NCI-H1105 treated with DMSO at 0.1 percent for 48 hours (cell line): ENCODE data around the gene TNNI3K.

Experiments used
- DNase-seq: peaks from one replicate; lab custom pipeline; 2025; lab: John Stamatoyannopoulos, UW

TNNI3K gene

GRCh38 chr1:74286414-74286813, 51.2 kb downstream of the TNNI3K start:
- DNase-seq = no peak

DNA sequence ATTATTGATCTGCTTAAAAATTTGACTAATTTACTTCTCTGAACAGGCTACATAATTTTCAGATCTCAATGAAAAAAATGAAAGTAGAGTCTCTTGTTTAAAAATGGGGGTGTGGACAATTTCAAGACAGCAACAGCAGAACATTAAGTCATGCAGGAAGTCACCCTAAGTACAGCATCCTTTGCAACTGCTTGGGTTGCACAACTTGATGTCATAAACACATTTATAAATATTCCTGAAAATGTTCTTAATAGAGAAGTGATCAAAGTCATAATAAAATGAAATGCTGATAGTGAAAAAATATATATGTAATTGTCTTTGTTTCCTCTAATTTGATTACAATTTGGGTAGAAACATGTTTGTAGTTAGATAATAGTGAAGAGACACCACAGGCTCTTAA, 79.3 kb downstream of the TNNI3K start:
- DNase-seq = no peak

DNA sequence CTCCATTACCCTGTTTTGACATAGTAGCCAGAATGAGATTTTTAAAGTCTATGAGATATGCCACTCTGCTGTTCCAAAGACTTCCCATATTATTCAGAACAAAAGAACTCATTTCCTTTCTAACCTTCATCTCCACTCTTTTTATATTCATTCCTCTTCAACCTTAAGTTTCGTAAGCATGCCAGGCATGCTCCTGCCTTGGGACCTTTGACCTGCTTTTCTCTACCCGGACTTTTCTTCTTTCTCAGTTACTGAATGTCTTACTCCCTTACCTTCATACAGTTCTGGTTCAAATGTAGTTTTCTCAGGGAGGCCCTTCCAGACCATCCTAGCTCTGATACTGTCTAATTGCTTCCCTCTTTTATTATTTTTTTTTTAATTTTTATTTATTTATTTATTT, 81.1 kb downstream of the TNNI3K start:
- DNase-seq = no peak

DNA sequence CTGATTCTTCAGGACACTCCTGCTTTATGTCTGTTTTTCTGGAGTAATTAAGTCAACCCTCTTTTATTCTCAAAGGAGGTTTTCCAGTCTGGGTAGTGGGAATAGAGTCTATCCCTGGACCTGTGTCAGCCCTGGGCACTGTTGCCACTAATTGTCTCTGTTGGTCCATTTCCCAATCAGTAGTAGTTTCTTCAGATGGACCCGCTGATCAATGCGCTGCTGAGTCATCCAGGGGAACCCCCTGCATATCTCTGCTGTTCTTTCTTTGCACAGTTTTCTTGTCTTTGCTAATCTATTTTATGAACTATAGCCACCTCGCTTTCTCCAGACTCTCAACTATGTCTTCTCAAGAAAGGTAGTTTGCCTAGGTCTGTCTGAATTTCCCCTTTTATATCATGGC, 82.5 kb downstream of the TNNI3K start:
- no peak for DNase-seq

GRCh38 chr1:74323937-74324473, 88.8 kb downstream of the TNNI3K start:
- DNase-seq = no peak

- no peak for DNase-seq
Observed at GRCh38 chr1:74324684-74325448, 89.7 kb downstream of the TNNI3K start.

DNA sequence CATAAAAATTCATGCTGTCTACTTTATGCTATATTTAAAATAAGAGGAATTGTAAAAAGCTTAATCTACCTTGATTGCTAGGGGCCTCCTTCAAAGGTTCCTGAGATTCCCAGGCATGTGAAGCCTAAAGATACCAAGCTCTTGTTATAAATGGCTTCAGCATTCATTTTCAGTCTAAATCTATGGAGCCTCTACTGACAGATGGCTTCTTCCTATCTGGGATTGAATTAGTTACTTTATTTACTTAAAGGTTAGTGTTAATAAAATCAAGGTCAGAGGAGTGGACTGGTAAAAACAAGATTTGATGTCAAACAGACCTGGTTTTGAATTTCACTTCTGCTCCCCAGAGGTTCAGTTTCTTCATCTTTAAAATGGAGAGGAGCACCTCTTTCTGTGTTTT, 93.7 kb downstream of the TNNI3K start:
- DNase-seq = no peak

- DNase-seq = peak; percentile 12
Observed at GRCh38 chr1:74333244-74333643, 98.1 kb downstream of the TNNI3K start.

- no peak for DNase-seq
Observed at GRCh38 chr1:74334147-74334546, 99.0 kb downstream of the TNNI3K start.

GRCh38 chr1:74340656-74341055, 105.5 kb downstream of the TNNI3K start:
- DNase-seq = no peak

- DNase-seq = no peak
Observed at GRCh38 chr1:74341702-74342339, 106.6 kb downstream of the TNNI3K start.

- peak; percentile 96 for DNase-seq
Observed at GRCh38 chr1:74343216-74343615, 108.0 kb downstream of the TNNI3K start.

GRCh38 chr1:74344387-74344786, 109.2 kb downstream of the TNNI3K start:
- no peak for DNase-seq

DNA sequence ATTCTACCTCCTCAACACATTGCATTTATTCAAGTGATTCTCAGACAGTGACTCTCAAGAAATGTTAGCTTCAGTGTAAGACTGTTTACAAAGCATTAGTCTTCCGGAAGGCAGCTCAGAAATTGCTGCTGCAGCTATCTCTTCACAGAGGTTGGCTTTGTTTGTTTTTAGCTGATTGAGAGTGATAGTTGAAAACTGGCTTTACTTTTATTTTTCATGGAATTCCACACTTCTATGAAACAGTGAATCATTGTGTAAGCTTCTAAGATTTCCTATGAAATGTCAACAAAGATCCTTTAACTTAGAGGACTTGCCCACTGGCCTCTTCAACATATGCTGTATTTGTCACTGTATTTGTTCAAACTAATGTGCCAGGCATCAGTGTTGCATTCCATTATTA, 121.3 kb downstream of the TNNI3K start:
- no peak for DNase-seq

- no peak for DNase-seq
Observed at GRCh38 chr1:74357150-74357549, 122.0 kb downstream of the TNNI3K start.

DNA sequence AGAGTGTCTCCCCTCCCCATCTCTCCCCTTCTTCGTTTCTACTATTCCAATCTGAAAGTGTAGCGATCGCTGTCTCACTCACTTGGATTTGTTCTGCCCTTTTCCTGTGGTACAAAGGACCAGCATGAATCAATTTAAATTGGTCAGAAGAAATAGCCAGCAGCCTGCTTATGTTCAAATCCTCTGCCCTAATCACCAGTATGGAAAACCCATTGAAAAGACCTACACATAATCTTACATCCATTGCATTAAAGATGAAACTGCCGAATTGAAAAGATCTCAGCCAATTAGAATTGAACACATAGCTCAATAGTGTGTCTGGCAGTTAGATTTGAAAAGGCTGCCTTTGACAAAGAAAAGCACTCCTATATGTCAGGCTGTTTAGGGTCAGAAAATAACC, 122.6 kb downstream of the TNNI3K start:
- peak; percentile 38 for DNase-seq

- DNase-seq = no peak
Observed at GRCh38 chr1:74362691-74363090, 127.5 kb downstream of the TNNI3K start.

- no peak for DNase-seq
Observed at GRCh38 chr1:74363220-74363619, 128.0 kb downstream of the TNNI3K start.

DNA sequence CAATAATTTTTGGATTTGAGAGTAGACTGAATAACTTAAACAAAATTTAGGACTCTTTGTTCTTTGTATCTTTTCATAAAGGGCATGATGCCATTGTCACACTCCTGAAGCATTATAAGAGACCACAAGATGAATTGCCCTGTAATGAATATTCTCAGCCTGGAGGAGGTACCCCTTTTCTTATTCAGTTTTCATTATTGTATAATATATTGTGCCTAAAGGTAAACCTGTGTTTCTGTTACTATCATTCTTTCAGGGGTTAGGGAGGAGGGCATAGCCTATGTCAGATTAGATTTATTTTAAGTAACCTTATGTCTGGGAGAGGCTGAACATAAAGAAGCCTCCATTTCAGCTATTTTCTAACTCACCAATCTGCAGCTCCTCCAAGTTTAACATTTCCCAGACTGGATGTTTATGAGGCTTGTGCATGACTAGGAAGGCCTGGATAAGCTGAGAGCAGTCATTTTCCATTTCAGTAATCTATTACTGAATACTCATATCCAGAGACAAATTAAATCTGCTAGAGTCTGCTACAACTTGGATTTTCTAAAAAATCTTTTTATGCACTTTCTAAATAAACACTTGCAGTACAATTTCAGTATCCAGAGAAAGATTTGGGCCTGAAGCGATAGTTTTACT, 132.1 kb downstream of the TNNI3K start:
- DNase-seq = no peak

DNA sequence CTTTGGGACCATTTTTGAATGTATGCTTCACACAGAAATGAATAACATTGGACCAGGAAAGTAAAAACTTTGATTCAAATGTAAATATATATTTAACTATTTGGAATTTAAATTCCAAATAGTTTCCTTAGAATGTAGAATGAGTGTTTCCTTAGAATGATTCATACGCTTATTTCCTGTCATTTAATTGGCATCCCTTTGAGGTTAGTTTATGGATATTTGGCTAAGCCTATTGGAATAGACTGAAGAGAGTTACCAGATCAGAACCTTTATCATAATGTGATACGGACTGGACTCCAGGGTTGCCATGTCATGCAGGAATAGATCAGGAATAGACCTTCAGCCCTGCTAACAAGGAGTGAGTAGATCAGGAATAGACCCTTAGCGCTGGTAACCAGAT, 133.1 kb downstream of the TNNI3K start:
- no peak for DNase-seq

DNA sequence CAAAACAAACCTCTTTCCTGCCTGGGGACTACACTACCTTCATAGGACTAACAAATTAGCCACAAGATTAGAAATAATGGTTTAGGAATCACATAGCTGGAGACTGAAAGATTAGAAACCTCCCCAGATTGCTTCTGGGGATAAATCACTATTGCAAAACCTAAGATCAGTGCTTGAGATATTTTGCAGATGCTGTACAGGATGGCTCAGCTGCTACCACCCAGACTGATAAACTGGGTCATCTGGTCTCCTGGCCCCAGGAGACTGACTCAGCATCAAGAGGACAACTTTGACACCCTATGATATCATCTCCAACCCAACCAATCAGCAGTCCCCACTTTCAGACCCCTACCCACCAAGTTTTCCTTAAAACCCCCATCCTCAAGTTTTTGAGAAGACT, 140.2 kb downstream of the TNNI3K start:
- no peak for DNase-seq

- no peak for DNase-seq
Observed at GRCh38 chr1:74380252-74380651, 145.1 kb downstream of the TNNI3K start.

DNA sequence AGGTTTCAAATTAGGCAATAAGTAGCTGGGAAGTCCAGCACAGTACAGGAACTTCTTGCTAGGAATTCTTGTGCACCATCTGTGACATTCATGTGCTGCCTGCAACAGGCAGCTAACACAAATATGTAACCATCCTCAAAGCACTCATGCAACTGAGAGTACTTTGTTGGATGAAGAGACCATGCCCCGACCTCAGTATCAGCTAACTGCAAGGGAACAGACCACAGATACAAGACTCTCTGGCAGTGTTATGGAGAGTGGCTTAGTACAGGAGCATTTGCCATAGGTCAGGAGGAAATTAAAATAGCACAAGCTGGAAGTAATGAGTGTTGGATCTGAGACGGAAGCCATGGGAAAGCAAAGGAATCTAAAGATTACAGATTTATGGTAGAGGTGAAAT, 153.7 kb downstream of the TNNI3K start:
- DNase-seq = no peak
